ENCODE measurements around the gene PLPP7.
"Not testable (repeated sequence)": the region's sequence is repeated elsewhere in the genome, so short reads cannot be mapped to it uniquely, and the experiment has no call there.

The PLPP7 gene

GRCh38 chr9:131307974-131308373 lies 18.5 kb downstream of the PLPP7 start:
- no peak for DNase-seq

DNA sequence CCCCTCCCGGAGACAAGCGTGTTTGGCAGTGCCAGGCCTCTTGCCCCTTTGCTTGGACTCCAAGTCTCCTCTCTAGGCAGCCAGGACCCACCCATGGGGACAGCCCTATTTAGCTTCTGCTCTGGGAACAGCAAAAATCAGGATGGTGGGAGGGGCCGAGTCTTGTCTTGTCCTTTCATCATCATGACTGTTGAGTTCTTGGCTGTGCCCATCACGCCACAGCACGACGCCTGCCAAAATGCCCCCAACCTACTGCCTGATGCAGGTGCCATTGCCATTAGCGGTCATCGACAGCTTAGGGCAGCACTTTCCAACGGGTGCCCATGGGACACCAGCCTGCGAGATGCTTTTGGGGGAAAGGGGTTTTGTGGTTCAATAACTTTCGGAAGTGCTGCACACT lies 18.9 kb downstream of the PLPP7 start:
- DNase-seq = no peak

DNA sequence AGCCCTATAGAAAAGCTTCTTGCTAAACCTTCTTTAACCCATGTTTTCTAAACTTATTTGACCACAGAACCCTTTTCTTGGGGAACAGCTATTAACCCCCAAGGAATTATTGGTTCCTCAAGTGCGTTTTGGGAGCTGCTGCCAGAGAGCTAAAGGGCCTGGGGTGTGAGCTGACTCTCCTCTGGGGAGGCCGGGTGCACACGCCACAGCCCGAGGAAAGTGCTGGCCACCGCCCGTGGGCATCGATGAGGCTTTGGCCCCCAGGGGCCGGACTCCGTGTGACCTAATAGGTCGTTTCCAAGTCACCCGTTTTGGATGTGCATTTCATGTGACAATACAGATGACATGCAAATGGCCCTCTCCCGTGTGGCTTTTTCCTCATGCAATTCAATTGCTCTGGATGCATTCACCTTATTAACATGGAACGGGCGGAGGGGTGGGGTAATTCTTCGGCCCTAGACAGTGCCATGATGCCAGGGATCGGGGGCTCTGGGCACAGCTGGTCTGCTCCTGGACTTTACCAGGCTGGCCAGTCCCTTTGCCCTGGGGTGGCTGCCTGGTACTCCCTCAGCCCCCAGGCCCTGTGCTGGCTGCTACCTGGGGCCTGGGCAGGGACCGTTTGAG lies 19.5 kb downstream of the PLPP7 start:
- DNase-seq = no peak

- DNase-seq = no peak
Observed at GRCh38 chr9:131309530-131310276, 20.2 kb downstream of the PLPP7 start.

DNA sequence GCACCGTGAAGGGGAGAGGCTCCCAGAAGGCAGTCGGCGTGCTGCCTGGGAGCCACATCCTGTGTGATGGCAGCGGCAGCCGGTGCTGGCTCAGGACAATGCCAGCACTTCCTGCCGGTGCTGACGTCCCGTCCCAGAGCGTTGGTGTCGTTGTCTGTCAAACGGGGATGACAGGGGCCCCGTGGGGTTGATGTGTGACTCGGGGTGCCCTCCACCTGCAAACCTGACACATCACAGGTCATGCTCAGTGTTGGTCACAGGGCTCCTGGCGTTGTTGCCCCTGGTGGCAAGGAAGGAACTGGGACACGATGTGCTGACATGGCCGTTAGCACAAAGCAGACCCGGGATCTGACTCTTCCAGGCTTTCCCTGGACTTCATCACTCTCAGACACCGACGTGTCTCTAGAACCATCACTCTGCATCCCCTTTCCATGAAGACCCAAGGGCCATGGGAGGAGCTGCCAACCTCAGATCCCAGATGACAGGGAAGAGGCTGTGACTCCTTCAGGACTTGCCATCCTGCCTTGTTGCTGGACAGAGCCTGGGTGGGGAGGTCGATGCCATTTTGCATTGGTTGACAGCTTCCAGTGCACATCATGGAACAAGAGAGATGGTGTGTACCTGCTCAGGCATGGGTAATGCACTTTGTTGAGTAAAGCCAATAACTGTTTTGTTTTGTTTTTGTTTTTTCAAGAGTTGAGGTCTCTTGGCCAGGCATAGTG lies 21.5 kb downstream of the PLPP7 start:
- no peak for DNase-seq

- no peak for DNase-seq
Observed at GRCh38 chr9:131312246-131312645, 22.7 kb downstream of the PLPP7 start.

DNA sequence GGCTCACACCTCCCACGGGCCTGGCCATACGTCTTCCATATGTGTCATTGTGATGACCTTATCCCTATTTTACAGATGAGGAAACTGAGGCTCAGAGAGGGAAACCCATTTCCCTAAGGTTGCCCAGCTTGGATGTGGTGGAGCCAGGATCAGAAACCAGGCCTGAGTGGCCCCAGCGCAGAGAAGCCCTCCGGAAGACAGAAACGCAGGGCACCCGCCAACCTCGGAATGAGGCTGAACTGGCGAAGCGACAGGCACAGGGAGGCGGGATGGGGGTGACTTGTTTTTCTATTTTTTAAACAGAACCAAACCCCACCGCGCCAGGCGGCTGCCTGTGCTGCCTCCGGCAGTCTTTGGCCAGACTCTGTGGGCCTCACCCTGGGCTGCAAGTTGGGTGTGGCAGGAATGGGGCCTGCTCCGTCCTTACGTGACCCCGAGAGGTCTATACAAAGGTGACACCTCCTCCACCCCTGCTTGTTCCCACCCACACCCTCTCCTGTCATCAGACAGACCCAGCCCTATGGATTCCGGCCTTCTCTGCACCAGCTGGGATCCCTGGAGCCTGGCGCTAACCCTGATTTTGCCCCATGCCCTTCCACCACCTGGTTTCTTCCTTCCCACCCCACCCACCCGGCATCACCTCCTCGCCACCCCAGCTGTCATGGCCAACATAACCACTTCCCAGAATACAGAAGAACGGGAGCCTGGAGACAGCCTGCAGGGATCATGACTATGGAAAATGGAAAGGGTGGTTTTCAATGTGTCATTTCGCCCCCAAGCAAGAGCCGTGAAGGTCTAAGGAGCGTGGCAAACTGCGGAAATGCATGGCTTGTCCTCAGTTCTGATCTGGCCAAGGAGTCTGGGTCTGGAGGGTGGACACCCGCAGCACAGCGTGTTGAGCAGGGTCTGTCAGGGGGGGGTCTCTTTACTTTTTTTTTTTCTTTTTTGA lies 23.6 kb downstream of the PLPP7 start:
- no peak for DNase-seq

DNA sequence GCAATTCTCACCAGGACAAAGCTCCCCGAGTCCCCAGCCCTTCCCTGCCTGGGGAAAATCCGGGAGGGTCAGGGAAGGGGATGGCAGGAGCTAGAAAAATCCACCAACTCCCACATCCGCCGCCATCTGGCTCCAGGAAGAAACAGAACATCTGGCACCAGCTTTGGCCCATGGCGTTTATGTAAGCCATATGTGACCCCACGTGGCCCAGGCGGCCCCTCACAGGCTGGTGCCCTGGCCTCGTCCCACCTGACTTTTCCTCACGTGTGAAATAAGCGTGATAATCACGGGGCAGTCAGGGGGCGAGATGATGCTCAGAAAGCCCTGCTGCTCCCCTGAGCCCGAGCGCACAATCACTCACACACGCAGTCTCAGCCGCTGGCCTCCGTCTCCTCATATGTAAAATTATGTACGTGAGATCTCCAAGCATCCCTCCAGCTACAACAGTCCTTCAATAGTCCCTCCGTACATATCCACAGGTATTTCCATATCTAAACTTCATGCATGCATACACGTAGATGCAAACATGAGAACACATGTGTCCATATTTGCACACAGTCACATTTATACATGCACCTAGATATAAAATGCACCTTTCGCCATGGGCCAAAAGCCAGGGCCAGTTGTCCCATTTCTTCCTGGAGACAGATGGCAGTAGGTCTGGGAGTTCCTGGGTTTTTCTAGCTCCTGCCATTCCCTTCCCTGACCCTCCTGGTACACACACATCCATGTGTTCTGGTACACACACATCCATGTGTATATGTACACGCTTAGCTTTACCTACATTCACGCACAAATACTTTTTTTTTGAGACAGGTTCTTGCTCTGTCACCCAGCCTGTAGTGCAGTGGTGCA lies 28.9 kb downstream of the PLPP7 start:
- DNase-seq = no peak

DNA sequence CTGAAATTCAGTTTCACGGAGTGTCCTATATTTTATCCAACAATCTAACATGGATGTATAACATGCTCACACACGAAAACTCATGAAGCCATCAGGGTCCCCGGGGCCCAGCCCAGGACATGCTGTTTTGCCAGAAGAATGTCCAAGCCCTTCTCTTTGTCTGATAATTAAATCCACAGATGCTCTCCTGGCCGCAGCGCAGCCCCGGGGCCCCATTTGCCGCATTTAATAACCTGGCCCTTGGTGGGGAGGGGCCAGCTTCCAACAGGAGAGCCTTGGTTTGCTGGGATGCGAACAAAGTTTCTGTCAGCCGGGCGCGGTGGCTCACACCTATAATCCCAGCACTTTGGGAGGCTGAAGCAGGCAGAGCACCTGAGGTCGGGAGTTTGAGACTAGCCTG lies 30.0 kb downstream of the PLPP7 start:
- no peak for DNase-seq

- DNase-seq = no peak
Observed at GRCh38 chr9:131320031-131320685, 30.6 kb downstream of the PLPP7 start.

DNA sequence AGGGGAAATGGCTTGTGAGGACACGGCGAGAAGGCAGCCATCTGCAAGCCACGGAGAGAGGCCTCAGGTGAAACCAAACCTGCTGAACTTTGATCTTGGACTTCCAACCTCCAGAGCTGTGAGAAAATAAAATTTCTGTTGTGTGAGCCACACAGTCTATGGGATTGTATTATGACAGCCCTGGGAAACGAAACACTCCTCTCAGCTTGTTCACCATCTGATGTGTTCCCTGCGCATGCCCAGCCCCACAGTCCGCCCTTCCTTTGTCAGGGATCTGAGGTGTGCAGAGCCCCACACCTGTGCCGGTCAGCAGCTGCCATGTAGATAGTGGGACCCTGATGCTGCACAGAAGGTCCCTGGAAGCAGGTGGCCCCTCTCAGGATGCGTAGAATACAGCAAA lies 34.1 kb downstream of the PLPP7 start:
- no peak for DNase-seq

GRCh38 chr9:131324736-131325679 lies 35.5 kb downstream of the PLPP7 start:
- no peak for DNase-seq

GRCh38 chr9:131329241-131329641 lies 39.7 kb downstream of the PLPP7 start:
- no peak for DNase-seq

DNA sequence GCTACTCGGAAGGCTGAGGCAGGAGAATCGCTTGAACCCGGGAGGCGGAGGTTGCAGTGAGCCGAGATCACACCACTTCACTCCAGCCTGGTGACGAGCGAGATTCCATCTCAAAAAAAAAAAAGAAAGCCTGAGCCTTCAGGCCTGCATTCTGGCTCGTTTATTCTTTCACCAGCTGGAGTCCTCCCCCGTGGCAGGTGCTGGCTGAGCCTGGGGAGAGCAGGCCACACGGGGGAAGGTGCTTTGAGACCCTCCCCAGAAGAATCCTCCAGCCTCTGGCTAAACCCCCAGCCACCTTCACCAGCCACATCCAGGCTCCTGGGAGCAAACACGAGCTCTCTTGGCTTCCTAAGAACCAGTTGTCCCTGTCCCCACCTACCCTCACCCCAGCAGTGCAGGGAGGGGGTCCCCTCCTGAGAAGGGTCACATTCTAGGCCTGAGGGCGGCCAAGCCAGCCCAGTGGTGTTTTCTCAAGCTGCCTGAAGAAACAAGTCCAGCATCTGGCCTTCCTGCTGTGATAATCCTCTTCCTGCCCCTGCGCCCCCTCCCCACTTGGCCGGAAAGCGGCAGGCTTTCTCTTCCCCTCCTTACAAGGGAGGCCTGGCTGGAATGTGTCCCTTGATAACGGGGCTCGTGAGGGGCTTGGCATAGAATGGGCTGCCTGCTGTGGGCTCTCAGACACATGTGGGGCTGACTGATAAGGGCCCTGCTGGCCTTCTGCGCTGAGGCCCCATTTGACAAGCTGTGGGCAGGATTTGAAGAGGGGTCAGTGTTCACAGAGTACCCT lies 41.5 kb downstream of the PLPP7 start:
- no peak for DNase-seq

- DNase-seq = not testable (repeated sequence)
Observed at GRCh38 chr9:131331996-131332395, 42.5 kb downstream of the PLPP7 start.

- no peak for DNase-seq
Observed at GRCh38 chr9:131333771-131334628, 44.5 kb downstream of the PLPP7 start.

GRCh38 chr9:131334629-131335367 lies 45.3 kb downstream of the PLPP7 start:
- DNase-seq = no peak

- no peak for DNase-seq
Observed at GRCh38 chr9:131335368-131335755, 45.8 kb downstream of the PLPP7 start.
